SK-N-MC (cell line): ENCODE measurements around the gene MAGI3.

ENCODE experiments used
- EZH2 ChIP-seq: fragments of 200-600 bp; sonication (generic); IDR thresholded peaks from one replicate; pipeline ENCODE4 v1.6.1; 2017; ENCODE audit warnings: antibody characterized with exemption
- POLR2AphosphoS5 ChIP-seq: IDR thresholded peaks from 2 replicates; pipeline ENCODE4 v1.6.1; 2012; ENCODE audit warnings: mild to moderate bottlenecking, low read depth, low read length, borderline replicate concordance

DNA sequence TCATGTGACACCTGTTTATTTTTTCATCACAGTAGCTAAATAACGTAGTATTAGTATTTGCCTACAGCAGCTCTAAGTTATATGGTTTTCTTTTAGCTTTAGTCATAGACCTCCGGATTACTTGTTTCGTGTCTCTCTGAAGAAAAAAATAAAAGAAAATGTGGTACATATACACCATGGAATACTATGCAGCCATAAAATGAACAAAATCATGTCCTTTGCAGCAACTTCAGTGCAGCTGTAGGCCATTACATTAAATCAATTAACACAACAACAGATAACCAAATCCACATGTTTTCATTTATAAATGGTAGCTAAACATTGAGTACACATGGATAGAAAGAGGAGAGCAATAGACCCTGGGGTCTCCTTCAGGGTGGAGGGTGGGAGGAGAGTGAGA is 142.7 kb downstream of the MAGI3 start:
- no peak for TF ChIP-seq POLR2AphosphoS5
- no peak for TF ChIP-seq EZH2
